Lung (tissue), 12 donors: Measurements from ENCODE around the gene ABCA1. TPM values are rescaled to one million over a fixed set of nuclear protein-coding genes. Genes with fewer than 3 reads are reported as not detected.

ENCODE experiments used
- ATAC-seq: fragments of 200-7000 bp; cut with Tn5 transposase; one replicate; pipeline ENCODE4 v1.9.1; 2020; ENCODE audit warnings: moderate number of reproducible peaks; ENCODE audit not compliant: insufficient read depth, low FRiP score
- DNase-seq, 3 donors: peaks; one replicate each; pipeline ENCODE4 v3.0.0-alpha.2; 2013 to 2017
- H3K27ac ChIP-seq, 2 donors: one replicate each; pipeline ENCODE4 v1.5.1; 2013; ENCODE audit warnings: mild to moderate bottlenecking in 2 of 2, moderate library complexity in 2 of 2, control low read depth in 1 of 2, inconsistent platforms in 1 of 2, low read depth in 1 of 2, low read length in 1 of 2
- H3K27me3 ChIP-seq, 3 donors: one replicate each; pipeline ENCODE4 v1.5.1; 2013; ENCODE audit warnings: low read length in 2 of 3; ENCODE audit not compliant: control insufficient read depth in 3 of 3, insufficient read depth in 3 of 3
- H3K36me3 ChIP-seq, 4 donors: one replicate each; pipeline ENCODE4 v1.5.1; 2013; ENCODE audit warnings: low read length in 4 of 4, mild to moderate bottlenecking in 1 of 4, moderate library complexity in 1 of 4; ENCODE audit not compliant: control insufficient read depth in 4 of 4, insufficient read depth in 4 of 4
- H3K4me1 ChIP-seq, 5 donors: one replicate each; pipeline ENCODE4 v1.5.1; 2013; ENCODE audit warnings: low read length in 5 of 5, mild to moderate bottlenecking in 2 of 5, moderate library complexity in 1 of 5; ENCODE audit not compliant: control insufficient read depth in 5 of 5, insufficient read depth in 5 of 5
- H3K4me3 ChIP-seq: one replicate; pipeline ENCODE4 v1.5.1; 2013; ENCODE audit warnings: mild to moderate bottlenecking, control low read depth, moderate library complexity
- H3K9ac ChIP-seq, 2 donors: one replicate each; pipeline ENCODE4 v1.5.1; 2013; ENCODE audit warnings: low read length in 2 of 2, control low read depth in 1 of 2; ENCODE audit not compliant: insufficient read depth in 1 of 2
- H3K9me3 ChIP-seq, 4 donors: one replicate each; pipeline ENCODE4 v1.5.1; 2013; ENCODE audit warnings: low read length in 3 of 4, mild to moderate bottlenecking in 1 of 4, moderate library complexity in 1 of 4; ENCODE audit not compliant: control insufficient read depth in 4 of 4, insufficient read depth in 3 of 4
- WGBS, 2 donors: extraction: QIAGEN DNeasy Blood & Tissue Kit; methylation state at CpG; one replicate each; pipeline ENCODE4 v1.1.7; 2013; 5-methylcytosine and 5-hydroxymethylcytosine counted together
- polyA plus RNA-seq, 2 donors: library from polyadenylated mRNA; stranded (reverse); fragments of 200-250 nt; gene quantifications; one replicate each; pipeline ENCODE4 v1.2.1, GENCODE V29; 2013
- total RNA-seq, 2 donors: library from RNA; depleted of rRNA in 1 of 2; stranded (reverse); fragments of >200 nt in 1 of 2; gene quantifications; one replicate each; pipeline ENCODE4 v1.2.1, GENCODE V29; 2014 to 2021
- TF ChIP-seq, protein P1 (sequence below): IDR thresholded peaks from 2 replicates; pipeline ENCODE4 v1.5.1; 2012; ENCODE audit warnings: mild to moderate bottlenecking; ENCODE audit errors: control extremely low read depth, extremely low read depth
- donor health status: control.
- donor health status: control.
- donor health status: Bipolar disorder and iron deficiency.
- donor health status: healthy.
- donor health status: DM: yes; HTN: yes; CAD: no.

ABCA1 gene
- total and polyA plus RNA-seq, 4 donors: 5.4 to 140 (median 16.8) TPM

GRCh38 chr9:104882086-104882485 is 45.9 kb downstream of the ABCA1 start:
- Histone ChIP-seq H3K27me3 (no peaks in the 10 kb centered on the region), H3K4me1 (peaks cover 0 to 1% (median 0%) of the 10 kb centered on the region in 5 donors), H3K9me3 (no peaks in the 10 kb centered on the region), H3K4me3 (no peak overlapping the region), H3K27ac (no peak overlapping the region), H3K9ac (no peak overlapping the region), H3K36me3 (peaks cover 5 to 35% (median 19%) of the 10 kb centered on the region in 4 donors)
- ATAC-seq: no peak
- TF ChIP-seq, protein P1, sequence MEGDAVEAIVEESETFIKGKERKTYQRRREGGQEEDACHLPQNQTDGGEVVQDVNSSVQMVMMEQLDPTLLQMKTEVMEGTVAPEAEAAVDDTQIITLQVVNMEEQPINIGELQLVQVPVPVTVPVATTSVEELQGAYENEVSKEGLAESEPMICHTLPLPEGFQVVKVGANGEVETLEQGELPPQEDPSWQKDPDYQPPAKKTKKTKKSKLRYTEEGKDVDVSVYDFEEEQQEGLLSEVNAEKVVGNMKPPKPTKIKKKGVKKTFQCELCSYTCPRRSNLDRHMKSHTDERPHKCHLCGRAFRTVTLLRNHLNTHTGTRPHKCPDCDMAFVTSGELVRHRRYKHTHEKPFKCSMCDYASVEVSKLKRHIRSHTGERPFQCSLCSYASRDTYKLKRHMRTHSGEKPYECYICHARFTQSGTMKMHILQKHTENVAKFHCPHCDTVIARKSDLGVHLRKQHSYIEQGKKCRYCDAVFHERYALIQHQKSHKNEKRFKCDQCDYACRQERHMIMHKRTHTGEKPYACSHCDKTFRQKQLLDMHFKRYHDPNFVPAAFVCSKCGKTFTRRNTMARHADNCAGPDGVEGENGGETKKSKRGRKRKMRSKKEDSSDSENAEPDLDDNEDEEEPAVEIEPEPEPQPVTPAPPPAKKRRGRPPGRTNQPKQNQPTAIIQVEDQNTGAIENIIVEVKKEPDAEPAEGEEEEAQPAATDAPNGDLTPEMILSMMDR: no peak
- no peak for DNase-seq
- WGBS, 2 donors: 73 to 91% methylated on average over 4 of the region's 4 CpGs

DNA sequence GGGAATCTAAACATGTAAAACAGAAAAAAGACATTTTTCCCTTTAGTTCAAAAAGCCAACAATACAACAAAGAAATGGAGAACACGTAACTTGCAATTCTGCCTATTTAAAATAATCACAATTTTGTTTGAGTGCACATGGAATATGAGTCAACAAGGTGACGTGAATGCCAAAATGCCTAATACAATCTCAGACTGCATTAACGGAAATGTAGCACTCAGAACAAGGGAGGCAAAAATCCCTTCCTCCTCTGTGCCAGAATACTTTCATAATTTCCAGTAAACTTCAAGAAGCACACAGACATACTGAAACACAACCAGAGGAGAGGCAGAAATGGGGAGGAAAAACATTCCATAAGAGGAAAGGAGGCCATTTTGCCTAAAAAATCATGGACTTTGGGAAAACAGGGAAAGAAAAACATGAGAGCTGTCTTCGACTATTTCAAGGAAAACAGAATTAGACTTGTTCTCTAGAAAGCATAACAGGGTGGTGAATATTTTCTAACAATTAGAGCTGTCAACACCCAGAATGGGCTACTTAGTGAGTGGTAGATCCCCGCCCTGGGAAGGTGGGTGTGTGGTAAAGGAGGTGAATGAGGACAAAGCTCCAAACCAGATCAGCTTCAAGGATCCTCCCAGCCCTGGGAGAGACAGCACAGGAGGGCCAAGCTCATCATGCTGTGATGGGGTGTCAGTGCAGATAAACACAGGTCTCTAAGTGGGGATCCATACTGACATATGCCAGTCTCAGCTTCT is 48.2 kb downstream of the ABCA1 start:
- DNase-seq: peak in 1 of 3 donors; percentile 18
- 68 to 80% methylated on average over 5 of the region's 5 CpGs for WGBS, 2 donors

DNA sequence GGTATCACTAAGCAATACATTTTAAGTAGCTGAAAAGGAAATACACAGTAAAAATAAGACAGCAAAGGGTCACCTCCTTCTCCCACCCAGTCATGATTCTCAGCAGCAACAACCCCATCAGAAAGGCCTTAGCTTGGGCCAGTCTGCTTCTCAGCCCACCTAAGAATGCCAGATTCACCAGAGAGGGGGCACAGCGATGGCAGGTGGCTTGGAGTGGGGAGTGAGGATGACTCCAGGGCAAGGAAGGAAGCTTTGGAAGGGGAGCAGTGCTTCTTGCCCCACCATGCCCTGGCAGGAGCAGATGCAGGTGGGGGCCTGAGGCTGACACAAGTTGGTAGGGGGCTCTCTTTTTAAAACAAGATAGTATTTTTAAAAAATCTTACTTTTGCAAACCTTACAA is 51.4 kb downstream of the ABCA1 start:
- Histone ChIP-seq H3K4me1 (peaks cover 0 to 10% (median 3%) of the 10 kb centered on the region in 5 donors), H3K9ac (no peak overlapping the region), H3K36me3 (peaks cover 0 to 11% (median 4%) of the 10 kb centered on the region in 4 donors), H3K27ac (no peak overlapping the region), H3K4me3 (no peak overlapping the region), H3K9me3 (no peaks in the 10 kb centered on the region), H3K27me3 (no peaks in the 10 kb centered on the region)
- DNase-seq (no peak), ATAC-seq (no peak)
- WGBS, 2 donors: 96 to 100% methylated on average over 1 of the region's 1 CpG
- TF ChIP-seq, protein P1: no peak

More for the DNA sequence above, 48.2 kb downstream of the ABCA1 start:
- peak; percentile 51 for ATAC-seq
- no peaks in the 10 kb centered on the region for H3K27me3 ChIP-seq
- peaks cover 0 to 29% (median 14%) of the 10 kb centered on the region in 4 donors for H3K36me3 ChIP-seq
- H3K27ac ChIP-seq: peak overlapping the region in 1 of 2 donors; percentile 2
- H3K4me3 ChIP-seq: no peak overlapping the region
- H3K4me1 ChIP-seq: no peaks in the 10 kb centered on the region
- TF ChIP-seq, protein P1: no peak
- no peaks in the 10 kb centered on the region for H3K9me3 ChIP-seq
- H3K9ac ChIP-seq: no peak overlapping the region

- Histone ChIP-seq H3K27ac (no peak overlapping the region), H3K27me3 (no peaks in the 10 kb centered on the region), H3K9ac (no peak overlapping the region), H3K36me3 (peaks cover 0 to 14% (median 2%) of the 10 kb centered on the region in 4 donors), H3K4me3 (no peak overlapping the region), H3K4me1 (peaks cover 0 to 10% (median 3%) of the 10 kb centered on the region in 5 donors), H3K9me3 (no peaks in the 10 kb centered on the region)
- 97 to 99% methylated on average over 4 of the region's 4 CpGs for WGBS, 2 donors
- no peak for ATAC-seq
- TF ChIP-seq, protein P1: no peak
- DNase-seq: no peak
Measured at GRCh38 chr9:104875897-104876296, 52.1 kb downstream of the ABCA1 start.
